RWPE1 (cell line): Measurements from ENCODE around the gene CCBE1.
"Not testable (repeated sequence)": the region's sequence is repeated elsewhere in the genome, so short reads cannot be mapped to it uniquely, and the experiment has no call there.

Experiments used
- CTCF ChIA-PET: fragments of 350-600 bp; sonication (Branson Sonifier 250); formaldehyde crosslinking; extraction: SDS; loops from one replicate; lab custom pipeline; 2021; lab: Yijun Ruan, JAX
- POLR2A ChIA-PET: fragments of 400-600 bp; formaldehyde crosslinking; extraction: SDS; loops from one replicate; lab custom pipeline; 2020; ENCODE audit warnings: antibody characterized with exemption; ENCODE audit not compliant: low non-redundant PET; lab: Yijun Ruan, JAX
- DNase-seq: peaks from one replicate; pipeline ENCODE4 v3.0.0; 2012; ENCODE audit warnings: low spot score
- H3K27ac ChIP-seq: fragments of 450-650 bp; 2 replicates; pipeline ENCODE4 v1.5.1; 2017
- CTCF ChIP-seq: fragments of 450-650 bp; conservative IDR thresholded peaks from 2 replicates; pipeline ENCODE4 v1.5.1; 2017; ENCODE audit warnings: low read depth, mild to moderate bottlenecking

The CCBE1 gene

GRCh38 chr18:59697236-59697932 is at the start of gene CCBE1:
Gene CCBE1 (minus strand): TSS chr18:59697423.
- CTCF ChIA-PET = interaction anchor here (0.6 to 2.6 kb wide), 22 partner anchors 9 to 314 kb away, joined by 3 to 10 read pairs (median 3); no protein-coding TSS in a partner anchor
- peak within 1 kb of the TSS; percentile 30; the same call in 1 of the 2 replicates for H3K27ac ChIP-seq
- TF ChIP-seq CTCF = peak; percentile 92
- POLR2A ChIA-PET = no interaction called here
- DNase-seq = no peak

GRCh38 chr18:59744271-59744721 is 47.1 kb upstream of the CCBE1 start:
- DNase-seq = peak; percentile 46
- no peak for TF ChIP-seq CTCF
- ChIA-PET POLR2A (no interaction called here), CTCF (no interaction called here)
- H3K27ac ChIP-seq = peak overlapping the region; percentile 77

- ChIA-PET CTCF (no interaction called here), POLR2A (no interaction called here)
- no peak overlapping the region for H3K27ac ChIP-seq
- no peak for DNase-seq
- no peak for TF ChIP-seq CTCF
Measured at GRCh38 chr18:59743566-59743965, 46.3 kb upstream of the CCBE1 start.

GRCh38 chr18:59742325-59743111 is 45.3 kb upstream of the CCBE1 start:
- ChIA-PET POLR2A (no interaction called here), CTCF (no interaction called here)
- H3K27ac ChIP-seq = no peak overlapping the region
- DNase-seq = no peak
- no peak for TF ChIP-seq CTCF

GRCh38 chr18:59740141-59740540 is 42.9 kb upstream of the CCBE1 start:
- H3K27ac ChIP-seq = no peak overlapping the region
- TF ChIP-seq CTCF = no peak
- POLR2A ChIA-PET = no interaction called here
- DNase-seq = no peak
- CTCF ChIA-PET = no interaction called here

- no peak for DNase-seq
- H3K27ac ChIP-seq = no peak overlapping the region
- POLR2A ChIA-PET = no interaction called here
- CTCF ChIA-PET = no interaction called here
- no peak for TF ChIP-seq CTCF
Measured at GRCh38 chr18:59737776-59738300, 40.6 kb upstream of the CCBE1 start.

- CTCF ChIA-PET, H3K27ac ChIP-seq, POLR2A ChIA-PET, DNase-seq: not testable (repeated sequence)
Measured at GRCh38 chr18:59737335-59737734, 40.1 kb upstream of the CCBE1 start.
